HG03460 (cell line): ENCODE measurements around the gene BMAL2.

ENCODE experiments used
- ATAC-seq: cut with Tn5 transposase; IDR thresholded peaks from one replicate; pipeline ENCODE4 v1.9.1; 2021; ENCODE audit not compliant: unreplicated experiment

Gene BMAL2

DNA sequence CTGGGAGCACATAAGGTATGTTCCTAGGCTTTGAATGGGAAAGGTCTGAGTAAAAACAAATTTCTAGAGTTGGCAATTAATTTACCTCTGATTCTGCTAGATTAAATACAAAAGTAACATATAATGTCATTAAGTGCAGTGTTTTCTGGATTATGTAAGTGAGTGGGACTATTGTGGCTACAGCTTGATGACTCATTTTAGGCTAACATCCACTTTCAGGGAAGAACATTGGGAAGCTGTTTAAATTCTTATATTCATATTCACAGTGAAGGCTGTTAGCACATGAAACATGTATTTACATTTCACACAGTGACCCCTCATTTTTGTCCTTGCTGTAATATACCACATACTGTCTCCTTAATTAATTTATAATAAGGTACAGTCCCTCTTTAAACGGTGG lies 13.2 kb upstream of the BMAL2 start:
- ATAC-seq = no peak

GRCh38 chr12:27319848-27320247 lies 12.8 kb upstream of the BMAL2 start:
- no peak for ATAC-seq

DNA sequence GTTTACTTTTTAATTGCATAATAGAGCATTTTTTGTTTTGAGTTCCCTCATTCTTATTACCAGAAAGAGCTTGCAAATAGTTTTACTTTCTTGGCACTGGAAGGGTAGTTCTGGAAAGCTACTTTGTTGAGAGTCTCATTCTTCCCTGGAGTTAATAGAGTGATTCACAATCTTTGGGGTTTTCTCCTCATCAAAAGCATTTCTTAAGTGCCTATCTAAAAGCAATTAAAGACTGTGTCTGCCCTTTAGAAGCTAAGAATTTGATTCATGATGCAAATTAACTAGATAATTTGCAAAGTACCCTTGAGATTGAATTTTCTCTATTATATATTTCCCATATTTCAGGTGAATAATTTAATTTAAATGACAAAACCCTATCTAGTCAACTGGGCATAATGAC lies 8.1 kb upstream of the BMAL2 start:
- ATAC-seq = no peak

GRCh38 chr12:27330846-27331245 lies 1.8 kb upstream of the BMAL2 start:
- ATAC-seq = no peak

GRCh38 chr12:27331291-27331926 lies 1.2 kb upstream of the BMAL2 start:
- ATAC-seq = peak; percentile 38

DNA sequence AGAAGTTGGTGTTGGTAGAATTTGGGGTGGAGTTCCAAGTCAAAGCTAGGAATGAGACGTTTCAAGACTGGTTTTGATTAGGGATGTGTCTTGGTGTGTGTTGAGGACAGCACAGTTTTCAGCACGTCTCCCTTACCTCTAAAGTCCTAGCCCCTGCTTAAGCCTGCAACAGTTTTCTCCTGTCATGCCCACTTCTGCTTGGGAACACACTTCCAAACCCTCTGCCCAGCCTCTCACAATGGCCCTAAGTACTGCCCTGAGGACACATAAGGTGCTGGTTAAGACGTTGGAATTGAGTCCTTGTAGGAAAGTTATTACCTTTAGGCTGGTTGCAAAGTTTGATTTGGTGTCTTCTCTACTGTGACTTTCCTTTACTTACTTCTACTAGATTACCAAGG lies 710 bp upstream of the BMAL2 start:
- no peak for ATAC-seq

DNA sequence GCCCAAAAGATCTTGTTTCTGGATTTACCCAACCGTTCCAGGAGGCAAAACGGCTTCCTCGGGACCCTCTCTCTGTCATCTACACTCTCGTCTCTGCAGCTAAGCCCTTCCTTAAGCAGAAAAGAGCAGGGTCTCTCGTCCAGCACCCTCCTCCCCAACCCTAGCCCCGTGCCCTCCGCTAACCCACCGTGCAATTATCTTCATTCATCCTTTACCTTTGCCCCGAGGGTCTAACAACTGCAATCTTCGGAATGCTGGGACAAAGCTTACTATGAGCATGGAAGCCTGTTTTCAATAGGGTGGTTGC lies 276 bp upstream of the BMAL2 start:
- ATAC-seq = peak; percentile 0

DNA sequence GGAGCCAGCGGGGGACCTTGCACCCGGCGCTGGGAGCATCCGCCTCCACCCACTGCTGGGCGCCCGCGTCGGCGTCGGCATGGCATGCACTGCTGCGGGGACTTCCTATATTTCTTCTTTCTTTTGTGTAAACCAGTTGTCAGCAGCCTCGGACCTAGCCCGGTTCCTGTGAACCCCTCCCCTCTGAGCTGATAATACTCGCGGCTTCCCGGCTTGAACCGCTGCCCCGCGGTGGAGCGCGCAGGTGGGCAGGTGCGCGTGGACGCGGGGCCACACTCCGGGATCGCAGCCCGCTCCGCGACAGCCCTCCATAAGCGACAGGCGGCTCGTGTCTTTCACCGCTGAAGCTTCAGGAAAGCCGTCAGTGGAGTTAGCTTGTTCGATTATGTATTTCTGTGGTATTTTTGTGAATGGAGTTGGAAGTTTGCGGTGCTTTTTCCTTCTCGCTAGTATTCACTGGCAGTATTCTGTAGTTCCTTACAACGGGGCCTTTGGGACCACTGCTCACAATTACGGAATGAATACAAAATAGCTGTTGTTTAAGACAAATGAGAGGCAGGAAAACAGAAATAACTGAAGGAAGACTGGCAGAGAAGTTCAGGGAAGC lies 870 bp downstream of the BMAL2 start:
- ATAC-seq = peak; percentile 21

GRCh38 chr12:27334042-27334720 lies 1.5 kb downstream of the BMAL2 start:
- ATAC-seq = peak; percentile 21

GRCh38 chr12:27334721-27335082 lies 2.1 kb downstream of the BMAL2 start:
- no peak for ATAC-seq

- no peak for ATAC-seq
These were observed 3.0 kb downstream of the BMAL2 start for GRCh38 chr12:27335364-27336281.

DNA sequence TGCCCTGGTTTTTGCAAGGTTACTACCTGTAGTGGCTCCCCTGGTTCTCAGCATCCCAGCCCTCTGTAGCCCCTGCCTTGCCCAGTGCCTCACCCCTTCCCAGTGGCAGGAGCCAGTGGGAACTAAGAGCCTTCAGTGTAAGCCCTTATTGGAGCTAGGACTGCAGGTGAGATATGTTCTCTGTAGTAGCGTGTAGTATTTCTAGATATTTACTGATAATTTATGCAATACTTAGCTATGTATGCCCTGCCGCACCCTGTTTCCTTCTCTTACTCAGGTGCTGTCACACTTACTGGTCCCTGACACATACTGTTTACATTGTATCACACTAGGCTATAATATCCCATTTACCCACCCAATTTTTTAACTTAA lies 3.6 kb downstream of the BMAL2 start:
- ATAC-seq = no peak

DNA sequence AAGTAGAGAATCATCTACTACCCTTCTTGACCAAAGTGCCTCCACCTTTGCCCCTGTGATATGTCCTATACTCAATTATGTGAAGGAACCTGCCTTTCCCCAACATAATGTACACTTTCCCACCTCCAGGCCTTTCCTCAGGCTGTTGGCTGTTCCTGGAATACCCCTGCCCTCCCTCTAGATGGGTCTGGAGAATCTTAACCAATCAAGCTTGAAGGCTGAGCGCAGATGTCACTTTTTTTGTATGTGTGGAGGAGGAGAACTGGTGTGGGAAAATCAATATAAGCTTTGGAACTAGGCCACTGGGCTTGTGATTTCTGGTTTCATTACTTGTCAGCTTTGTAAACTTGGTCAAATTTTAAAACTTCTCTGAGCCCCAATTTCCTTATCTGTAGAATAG lies 4.7 kb downstream of the BMAL2 start:
- ATAC-seq = no peak

- ATAC-seq = no peak
These were observed 5.8 kb downstream of the BMAL2 start for GRCh38 chr12:27338473-27338872.

- ATAC-seq = no peak
These were observed 8.3 kb downstream of the BMAL2 start for GRCh38 chr12:27340971-27341370.

GRCh38 chr12:27342536-27342935 lies 9.9 kb downstream of the BMAL2 start:
- ATAC-seq = no peak

DNA sequence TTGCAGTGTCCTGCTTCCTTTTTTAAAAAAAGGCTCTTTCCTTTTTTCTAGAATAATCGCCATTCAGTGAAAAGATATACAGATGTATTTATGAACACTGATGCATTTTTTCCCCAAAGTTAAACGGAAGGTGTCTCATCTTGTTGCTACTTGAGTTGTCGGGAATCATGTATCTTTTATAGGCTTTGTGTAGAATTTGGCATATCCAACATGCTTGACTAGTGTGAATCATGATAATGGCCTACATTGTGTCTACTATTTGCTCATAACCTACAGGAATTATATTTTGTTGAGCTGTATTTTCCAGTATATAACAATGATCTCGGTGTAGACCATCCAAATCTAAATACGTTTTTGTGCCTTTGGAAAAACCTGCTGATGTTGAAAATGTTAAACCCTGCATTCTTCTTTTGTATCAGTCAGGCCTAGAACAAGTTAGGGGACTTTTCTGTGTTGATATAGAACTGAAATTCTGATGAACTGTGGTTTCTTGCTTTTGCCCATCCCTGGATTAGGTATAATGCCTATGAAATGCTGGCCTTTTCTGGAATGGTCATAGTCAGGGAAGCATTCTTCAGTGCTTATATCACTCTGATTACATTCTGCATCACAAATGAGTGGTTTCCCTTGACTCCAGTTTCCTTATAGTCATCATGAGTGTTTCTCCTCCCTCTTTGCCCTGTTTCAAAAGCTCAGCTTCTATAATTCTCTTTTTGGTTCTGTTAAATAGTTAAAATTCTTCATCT lies 10.8 kb downstream of the BMAL2 start:
- ATAC-seq = no peak

GRCh38 chr12:27344246-27344645 lies 11.6 kb downstream of the BMAL2 start:
- no peak for ATAC-seq

- ATAC-seq = no peak
These were observed 12.1 kb downstream of the BMAL2 start for GRCh38 chr12:27344760-27345159.

DNA sequence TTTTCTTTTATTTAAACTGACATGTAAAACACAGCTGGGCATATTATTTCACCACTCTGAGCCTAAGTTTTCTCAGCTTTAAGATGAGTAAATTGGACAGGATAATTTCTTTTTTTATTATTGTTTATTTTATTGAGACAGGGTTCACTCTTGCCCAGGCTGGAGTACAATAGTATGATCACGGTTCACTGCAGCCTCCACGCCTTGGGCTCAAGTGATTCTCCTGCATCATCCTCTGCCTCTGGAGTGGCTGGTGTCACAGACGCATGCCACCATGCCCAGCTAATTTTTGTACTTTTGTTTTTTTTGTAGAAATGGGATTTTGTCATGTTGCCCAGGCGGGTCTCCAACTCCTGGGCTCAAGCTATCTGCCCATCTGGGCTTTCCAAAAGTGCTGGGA lies 12.7 kb downstream of the BMAL2 start:
- no peak for ATAC-seq

DNA sequence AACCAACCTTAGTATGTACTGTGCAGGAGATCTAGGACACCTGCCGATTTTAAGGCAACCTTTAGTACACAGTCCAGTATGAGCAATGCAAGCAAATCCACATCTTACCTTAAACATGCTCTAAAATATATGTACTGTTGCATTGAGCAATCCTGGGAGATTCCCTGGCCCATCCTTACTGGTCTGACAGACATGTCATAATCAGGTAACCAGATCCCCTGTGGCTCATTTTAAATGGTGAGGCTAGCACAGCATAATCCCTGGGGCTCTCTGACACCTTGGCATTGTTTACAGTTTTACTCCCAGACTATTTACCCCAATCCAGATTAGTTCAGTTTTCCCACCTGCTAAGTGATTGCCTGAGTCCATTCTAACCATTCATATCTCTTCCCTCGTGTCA lies 15.1 kb downstream of the BMAL2 start:
- ATAC-seq = no peak
